Measurements from ENCODE around the gene KRTAP29-1. TPM values are rescaled to one million over a fixed set of nuclear protein-coding genes. Genes with fewer than 3 reads are reported as not detected.

The KRTAP29-1 gene
- total and polyA plus RNA-seq, 2 donors (not counting 1 experiment from before 2014, with no cell fraction given): not detected

DNA sequence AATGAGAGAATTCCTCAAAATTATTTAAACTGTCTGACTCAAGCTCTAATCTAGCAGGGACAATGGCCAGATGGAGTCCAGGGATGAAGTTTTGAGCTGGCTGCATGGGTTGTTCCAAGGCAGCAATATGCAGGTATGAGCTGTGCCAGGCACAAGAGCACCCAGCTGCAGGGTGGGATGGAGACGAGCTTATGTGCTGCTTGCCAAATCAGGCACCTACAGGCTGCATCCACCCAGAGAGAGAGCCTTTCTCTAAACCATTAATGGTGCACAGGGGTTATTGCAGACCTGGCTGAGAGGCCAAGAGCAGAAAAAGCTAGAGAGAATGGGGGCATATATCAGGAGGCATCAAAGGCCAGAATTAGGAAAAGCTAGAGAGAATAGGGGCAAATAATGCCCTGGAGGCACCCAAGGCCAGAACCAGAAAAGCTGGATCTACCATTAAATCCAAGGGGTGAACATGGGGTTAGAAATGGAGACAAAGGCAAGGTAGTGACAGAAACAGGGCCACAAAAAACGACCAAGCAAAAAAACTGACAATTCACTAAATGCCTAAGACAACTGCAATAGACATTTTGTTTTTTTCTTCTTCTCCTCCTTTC lies 37.0 kb upstream of the KRTAP29-1 start:
- Histone ChIP-seq H3K9me3 (ENCODE audit: control insufficient read depth, insufficient read depth, low read depth, low read length) (no peaks in the 10 kb centered on the region), H3K79me2 (ENCODE audit: control insufficient read depth, insufficient read depth, low read length) (no peaks in the 10 kb centered on the region), H3K9ac (ENCODE audit: insufficient read depth, low read length) (no peak overlapping the region), H3K36me3 (ENCODE audit: control insufficient read depth, insufficient read depth, low read length) (no peaks in the 10 kb centered on the region), H3K27ac (ENCODE audit: insufficient read depth, low read length) (no peak overlapping the region), H4K20me1 (ENCODE audit: control insufficient read depth, extremely low read depth, insufficient read depth, low read length) (no peaks in the 10 kb centered on the region), H3K4me1 (ENCODE audit: control insufficient read depth, extremely low read depth, insufficient read depth, low read length) (no peaks in the 10 kb centered on the region), H2AFZ (ENCODE audit: low read length) (no peak overlapping the region), H3K27me3 (ENCODE audit: control insufficient read depth, insufficient read depth, low read length) (peaks cover 9% of the 10 kb centered on the region), H3K4me3 (replicated peaks in 1 of 4; ENCODE audit: control extremely low read depth in 1 of 4, insufficient read depth in 1 of 4, low read depth in 3 of 4, low read length in 4 of 4) (no peak overlapping the region), H3K4me2 (ENCODE audit: extremely low read depth, insufficient read depth, low read length) (no peak overlapping the region)
- no peak for DNase-seq (ENCODE audit: low read depth in 2 of 2)
- no peak for TF ChIP-seq EZH2 (IDR thresholded peaks at IDR 0.05; ENCODE audit: low read length, missing control alignments)
- TF ChIP-seq, protein P1, sequence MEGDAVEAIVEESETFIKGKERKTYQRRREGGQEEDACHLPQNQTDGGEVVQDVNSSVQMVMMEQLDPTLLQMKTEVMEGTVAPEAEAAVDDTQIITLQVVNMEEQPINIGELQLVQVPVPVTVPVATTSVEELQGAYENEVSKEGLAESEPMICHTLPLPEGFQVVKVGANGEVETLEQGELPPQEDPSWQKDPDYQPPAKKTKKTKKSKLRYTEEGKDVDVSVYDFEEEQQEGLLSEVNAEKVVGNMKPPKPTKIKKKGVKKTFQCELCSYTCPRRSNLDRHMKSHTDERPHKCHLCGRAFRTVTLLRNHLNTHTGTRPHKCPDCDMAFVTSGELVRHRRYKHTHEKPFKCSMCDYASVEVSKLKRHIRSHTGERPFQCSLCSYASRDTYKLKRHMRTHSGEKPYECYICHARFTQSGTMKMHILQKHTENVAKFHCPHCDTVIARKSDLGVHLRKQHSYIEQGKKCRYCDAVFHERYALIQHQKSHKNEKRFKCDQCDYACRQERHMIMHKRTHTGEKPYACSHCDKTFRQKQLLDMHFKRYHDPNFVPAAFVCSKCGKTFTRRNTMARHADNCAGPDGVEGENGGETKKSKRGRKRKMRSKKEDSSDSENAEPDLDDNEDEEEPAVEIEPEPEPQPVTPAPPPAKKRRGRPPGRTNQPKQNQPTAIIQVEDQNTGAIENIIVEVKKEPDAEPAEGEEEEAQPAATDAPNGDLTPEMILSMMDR (conservative IDR thresholded peaks at IDR 0.05 in 1 of 2, IDR thresholded peaks at IDR 0.05 in 1 of 2; ENCODE audit: low read depth in 1 of 2, low read length in 2 of 2): no peak

DNA sequence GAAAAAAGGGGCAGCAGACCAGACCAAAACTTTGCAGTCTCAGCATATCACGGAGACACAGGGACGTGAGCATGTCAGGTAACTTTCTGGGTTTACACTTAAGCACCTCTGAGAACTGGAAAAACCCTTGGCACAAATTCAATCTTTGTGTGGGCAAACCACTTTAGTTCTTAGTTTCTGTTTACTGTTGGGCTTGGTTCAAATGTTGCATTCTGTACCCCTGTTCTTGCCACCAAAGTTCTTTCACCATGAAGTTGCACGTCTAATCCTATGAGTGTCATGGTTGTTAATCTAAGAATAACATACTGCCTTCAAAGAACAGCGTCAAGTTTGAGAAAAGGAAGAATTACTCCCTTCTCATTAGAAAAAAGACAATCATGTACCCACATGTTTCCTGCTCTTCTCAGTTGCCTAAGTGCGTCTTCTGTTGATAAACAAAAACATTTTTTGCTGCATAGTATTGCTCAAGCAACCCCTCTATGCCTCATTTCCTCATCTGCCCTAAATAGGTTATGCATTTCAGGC lies 36.4 kb upstream of the KRTAP29-1 start:
- H3K4me1 ChIP-seq (ENCODE audit: control insufficient read depth, extremely low read depth, insufficient read depth, low read length): no peaks in the 10 kb centered on the region
- no peak overlapping the region for H3K4me2 ChIP-seq (ENCODE audit: extremely low read depth, insufficient read depth, low read length)
- no peaks in the 10 kb centered on the region for H3K36me3 ChIP-seq (ENCODE audit: control insufficient read depth, insufficient read depth, low read length)
- no peak overlapping the region for H2AFZ ChIP-seq (ENCODE audit: low read length)
- TF ChIP-seq EZH2 (IDR thresholded peaks at IDR 0.05; ENCODE audit: low read length, missing control alignments): no peak
- TF ChIP-seq, protein P1 (conservative IDR thresholded peaks at IDR 0.05 in 1 of 2, IDR thresholded peaks at IDR 0.05 in 1 of 2; ENCODE audit: low read depth in 1 of 2, low read length in 2 of 2): no peak
- H4K20me1 ChIP-seq (ENCODE audit: control insufficient read depth, extremely low read depth, insufficient read depth, low read length): no peaks in the 10 kb centered on the region
- DNase-seq (ENCODE audit: low read depth in 2 of 2): peak in 1 of 2 donors; percentile 7
- no peak overlapping the region for H3K9ac ChIP-seq (ENCODE audit: insufficient read depth, low read length)
- peaks cover 9% of the 10 kb centered on the region for H3K27me3 ChIP-seq (ENCODE audit: control insufficient read depth, insufficient read depth, low read length)
- no peak overlapping the region for H3K4me3 ChIP-seq (replicated peaks in 1 of 4; ENCODE audit: control extremely low read depth in 1 of 4, insufficient read depth in 1 of 4, low read depth in 3 of 4, low read length in 4 of 4)
- no peaks in the 10 kb centered on the region for H3K9me3 ChIP-seq (ENCODE audit: control insufficient read depth, insufficient read depth, low read depth, low read length)
- no peaks in the 10 kb centered on the region for H3K79me2 ChIP-seq (ENCODE audit: control insufficient read depth, insufficient read depth, low read length)
- H3K27ac ChIP-seq (ENCODE audit: insufficient read depth, low read length): no peak overlapping the region

DNA sequence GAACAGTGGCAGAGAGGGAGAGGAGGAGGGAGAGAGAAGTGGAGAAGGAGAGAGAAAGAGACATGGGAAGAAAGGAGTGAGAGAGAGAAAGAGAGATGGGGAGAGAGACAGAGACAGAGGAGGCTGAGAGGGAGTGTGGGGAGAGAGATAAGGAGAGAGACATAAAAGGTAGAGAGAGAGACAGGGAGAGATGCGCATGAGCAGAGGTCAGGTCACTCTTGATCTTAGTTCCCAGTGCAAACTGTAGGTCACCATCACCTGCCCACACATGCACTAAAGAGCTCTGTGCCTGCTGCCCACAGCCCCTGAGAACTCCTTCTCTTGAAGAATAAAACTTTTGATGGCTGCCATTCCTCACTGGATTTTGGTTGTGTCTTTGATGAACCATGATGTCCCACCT lies 33.1 kb upstream of the KRTAP29-1 start:
- peaks cover 5% of the 10 kb centered on the region for H3K27me3 ChIP-seq (ENCODE audit: control insufficient read depth, insufficient read depth, low read length)
- no peaks in the 10 kb centered on the region for H4K20me1 ChIP-seq (ENCODE audit: control insufficient read depth, extremely low read depth, insufficient read depth, low read length)
- H3K4me1 ChIP-seq (ENCODE audit: control insufficient read depth, extremely low read depth, insufficient read depth, low read length): no peaks in the 10 kb centered on the region
- H3K4me3 ChIP-seq (replicated peaks in 1 of 4; ENCODE audit: control extremely low read depth in 1 of 4, insufficient read depth in 1 of 4, low read depth in 3 of 4, low read length in 4 of 4): no peak overlapping the region
- H3K9me3 ChIP-seq (ENCODE audit: control insufficient read depth, insufficient read depth, low read depth, low read length): no peaks in the 10 kb centered on the region
- no peaks in the 10 kb centered on the region for H3K79me2 ChIP-seq (ENCODE audit: control insufficient read depth, insufficient read depth, low read length)
- H3K4me2 ChIP-seq (ENCODE audit: extremely low read depth, insufficient read depth, low read length): no peak overlapping the region
- no peak overlapping the region for H3K27ac ChIP-seq (ENCODE audit: insufficient read depth, low read length)
- H3K36me3 ChIP-seq (ENCODE audit: control insufficient read depth, insufficient read depth, low read length): no peaks in the 10 kb centered on the region
- H3K9ac ChIP-seq (ENCODE audit: insufficient read depth, low read length): no peak overlapping the region
- no peak for TF ChIP-seq EZH2 (IDR thresholded peaks at IDR 0.05; ENCODE audit: low read length, missing control alignments)
- TF ChIP-seq, protein P1 (conservative IDR thresholded peaks at IDR 0.05 in 1 of 2, IDR thresholded peaks at IDR 0.05 in 1 of 2; ENCODE audit: low read depth in 1 of 2, low read length in 2 of 2): no peak
- DNase-seq (ENCODE audit: low read depth in 2 of 2): no peak
- H2AFZ ChIP-seq (ENCODE audit: low read length): no peak overlapping the region

Data from fibroblast of lung (primary cell).